GM12892 (cell line): Measurements from ENCODE around the gene SPIB.

Experiments
- DNase-seq: peaks from one replicate; pipeline ENCODE4 v3.0.0; 2011; ENCODE audit not compliant: insufficient read length
- FAIRE-seq: peaks from 2 replicates; lab custom pipeline; 2011; peaks lifted over from hg19 to GRCh38; lab: Jason Lieb, UNC
- POLR2A ChIP-seq: IDR thresholded peaks from 2 replicates; pipeline ENCODE4 v1.6.1; 2011; ENCODE audit warnings: low read depth, low read length, control low read depth
- POLR2AphosphoS5 ChIP-seq: IDR thresholded peaks from 2 replicates; pipeline ENCODE4 v1.6.1; 2011; ENCODE audit warnings: low read depth, low read length, control low read depth
- TAF1 ChIP-seq: IDR thresholded peaks from 2 replicates; pipeline ENCODE4 v1.6.1; 2011; ENCODE audit warnings: low read depth, mild to moderate bottlenecking, control low read depth, low read length, borderline replicate concordance

The SPIB gene

GRCh38 chr19:50423279-50424113, 4.8 kb downstream of the SPIB start:
- DNase-seq (no peak), FAIRE-seq (no peak)
- TF ChIP-seq POLR2AphosphoS5 (no peak), POLR2A (no peak), TAF1 (no peak)

GRCh38 chr19:50425581-50425980, 6.8 kb downstream of the SPIB start:
- TF ChIP-seq TAF1, result no peak
- TF ChIP-seq POLR2A, result no peak
- TF ChIP-seq POLR2AphosphoS5, result no peak
- DNase-seq (no peak), FAIRE-seq (no peak)

GRCh38 chr19:50427318-50427925, 8.7 kb downstream of the SPIB start:
- DNase-seq (no peak), FAIRE-seq (no peak)
- TF ChIP-seq TAF1 (no peak), POLR2AphosphoS5 (no peak), POLR2A (no peak)

GRCh38 chr19:50427997-50428425, 9.3 kb downstream of the SPIB start:
- FAIRE-seq (no peak), DNase-seq (no peak)
- TF ChIP-seq POLR2AphosphoS5, result no peak
- no peak for TF ChIP-seq POLR2A
- no peak for TF ChIP-seq TAF1

GRCh38 chr19:50428772-50429463, 10.2 kb downstream of the SPIB start:
- no peak for FAIRE-seq
- no peak for DNase-seq
- TF ChIP-seq TAF1 (no peak), POLR2AphosphoS5 (no peak), POLR2A (no peak)

GRCh38 chr19:50430888-50431342, 12.2 kb downstream of the SPIB start:
- DNase-seq (no peak), FAIRE-seq (peak; percentile 54)
- no peak for TF ChIP-seq POLR2AphosphoS5
- no peak; the same call in 1 of the 2 replicates for TF ChIP-seq POLR2A
- TF ChIP-seq TAF1, result no peak

- peak; percentile 99 for FAIRE-seq
- peak; percentile 82 for DNase-seq
- TF ChIP-seq POLR2A (no peak; the same call in none of the 2 replicates), TAF1 (peak; percentile 55; the same call in 1 of the 2 replicates), POLR2AphosphoS5 (peak; percentile 37; the same call in 1 of the 2 replicates)
These were observed 12.8 kb downstream of the SPIB start for GRCh38 chr19:50431343-50432220.

GRCh38 chr19:50432221-50433028, 13.7 kb downstream of the SPIB start, which contains the start of gene MYBPC2:
Gene MYBPC2, plus strand, starts transcription at chr19:50432892. Its CDS starts 62 bp downstream, at chr19:50432954.
- DNase-seq (no peak), FAIRE-seq (no peak)
- TF ChIP-seq TAF1 (no peak), POLR2A (no peak; the same call in 1 of the 2 replicates), POLR2AphosphoS5 (no peak)

GRCh38 chr19:50433201-50434180, 14.8 kb downstream of the SPIB start:
- TF ChIP-seq POLR2AphosphoS5 (no peak), TAF1 (no peak), POLR2A (no peak)
- FAIRE-seq (no peak), DNase-seq (no peak)
